ENCODE measurements around the gene SLC6A1.

SLC6A1 gene

DNA sequence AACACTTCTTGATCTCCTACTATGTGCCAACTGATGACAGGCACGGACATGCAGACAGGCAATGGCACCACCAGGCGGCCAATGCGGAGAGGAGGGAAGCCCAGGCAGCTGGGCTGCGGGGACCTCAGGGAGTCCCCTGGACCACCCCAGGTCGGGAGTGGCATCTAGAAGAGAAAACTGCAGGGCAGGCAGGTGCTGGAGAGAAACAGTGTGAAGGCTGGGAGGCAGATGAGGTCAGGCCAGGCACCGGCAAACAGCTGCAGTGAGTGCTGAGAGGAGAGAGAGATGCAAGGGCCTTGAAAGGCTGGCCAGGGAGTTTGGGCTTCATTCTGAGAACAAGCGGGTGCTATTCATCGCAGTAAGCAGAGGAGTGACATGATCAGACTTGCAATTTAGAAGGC lies 29.1 kb downstream of the SLC6A1 start:
- TF ChIP-seq, protein P1, sequence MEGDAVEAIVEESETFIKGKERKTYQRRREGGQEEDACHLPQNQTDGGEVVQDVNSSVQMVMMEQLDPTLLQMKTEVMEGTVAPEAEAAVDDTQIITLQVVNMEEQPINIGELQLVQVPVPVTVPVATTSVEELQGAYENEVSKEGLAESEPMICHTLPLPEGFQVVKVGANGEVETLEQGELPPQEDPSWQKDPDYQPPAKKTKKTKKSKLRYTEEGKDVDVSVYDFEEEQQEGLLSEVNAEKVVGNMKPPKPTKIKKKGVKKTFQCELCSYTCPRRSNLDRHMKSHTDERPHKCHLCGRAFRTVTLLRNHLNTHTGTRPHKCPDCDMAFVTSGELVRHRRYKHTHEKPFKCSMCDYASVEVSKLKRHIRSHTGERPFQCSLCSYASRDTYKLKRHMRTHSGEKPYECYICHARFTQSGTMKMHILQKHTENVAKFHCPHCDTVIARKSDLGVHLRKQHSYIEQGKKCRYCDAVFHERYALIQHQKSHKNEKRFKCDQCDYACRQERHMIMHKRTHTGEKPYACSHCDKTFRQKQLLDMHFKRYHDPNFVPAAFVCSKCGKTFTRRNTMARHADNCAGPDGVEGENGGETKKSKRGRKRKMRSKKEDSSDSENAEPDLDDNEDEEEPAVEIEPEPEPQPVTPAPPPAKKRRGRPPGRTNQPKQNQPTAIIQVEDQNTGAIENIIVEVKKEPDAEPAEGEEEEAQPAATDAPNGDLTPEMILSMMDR (IDR thresholded peaks at IDR 0.05; ENCODE audit: insufficient read depth, low read length, missing control alignments): no peak
- CTCF ChIA-PET: interaction anchor here (1.9 kb wide), 1 partner anchor 39 kb away, joined by 5 read pairs; no protein-coding TSS in a partner anchor
- no peak for DNase-seq (ENCODE audit: low read depth, low spot score)
- H3K4me3 ChIP-seq (ENCODE audit: low read depth, low read length): no peak overlapping the region
- POLR2A ChIA-PET: no interaction called here

- no peak for DNase-seq (ENCODE audit: low read depth, low spot score)
- TF ChIP-seq, protein P1 (IDR thresholded peaks at IDR 0.05; ENCODE audit: insufficient read depth, low read length, missing control alignments): no peak
- no peak overlapping the region for H3K4me3 ChIP-seq (ENCODE audit: low read depth, low read length)
- ChIA-PET POLR2A (no interaction called here), CTCF (interaction anchor here (1.9 kb wide), 1 partner anchor 39 kb away, joined by 5 read pairs; no protein-coding TSS in a partner anchor)
Observed at GRCh38 chr3:11022115-11022514, 29.6 kb downstream of the SLC6A1 start.

GRCh38 chr3:11024181-11024580 lies 31.6 kb downstream of the SLC6A1 start:
- TF ChIP-seq, protein P1 (IDR thresholded peaks at IDR 0.05; ENCODE audit: insufficient read depth, low read length, missing control alignments): no peak
- CTCF ChIA-PET: interaction anchor here (1.2 kb wide), 1 partner anchor 42 kb away, joined by 3 read pairs; no protein-coding TSS in a partner anchor
- POLR2A ChIA-PET: no interaction called here
- H3K4me3 ChIP-seq (ENCODE audit: low read depth, low read length): no peak overlapping the region
- DNase-seq (ENCODE audit: low read depth, low spot score): no peak

- H3K4me3 ChIP-seq (ENCODE audit: low read depth, low read length): no peak overlapping the region
- DNase-seq (ENCODE audit: low read depth, low spot score): no peak
- CTCF ChIA-PET: interaction anchor here (2.4 kb wide), 1 partner anchor 31 kb away, joined by 6 read pairs; no protein-coding TSS in a partner anchor
- TF ChIP-seq, protein P1 (IDR thresholded peaks at IDR 0.05; ENCODE audit: insufficient read depth, low read length, missing control alignments): no peak
- POLR2A ChIA-PET: no interaction called here
Observed at GRCh38 chr3:11029948-11030347, 37.4 kb downstream of the SLC6A1 start.

DNA sequence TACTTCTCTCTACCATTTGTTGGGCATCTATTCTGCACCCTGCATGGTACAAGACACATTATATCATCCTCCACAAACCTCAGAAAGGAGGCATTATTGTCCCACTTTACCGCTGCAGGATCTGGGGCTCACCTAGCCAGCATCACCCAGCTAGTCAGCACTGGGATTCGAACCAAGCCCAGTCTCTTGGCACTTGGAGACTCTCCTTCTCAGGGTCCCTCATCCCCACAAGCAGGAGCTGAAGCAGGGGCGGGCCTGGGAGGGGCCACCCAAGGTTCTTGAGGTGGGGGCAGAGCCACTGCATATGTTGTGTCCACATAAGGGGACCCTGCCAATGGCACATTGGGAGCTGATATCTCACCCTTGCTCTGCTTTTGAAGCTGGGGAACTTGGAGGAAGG lies 41.3 kb downstream of the SLC6A1 start:
- TF ChIP-seq, protein P1 (IDR thresholded peaks at IDR 0.05; ENCODE audit: insufficient read depth, low read length, missing control alignments): no peak
- no peak for DNase-seq (ENCODE audit: low read depth, low spot score)
- ChIA-PET CTCF (no interaction called here), POLR2A (no interaction called here)
- H3K4me3 ChIP-seq (ENCODE audit: low read depth, low read length): no peak overlapping the region

DNA sequence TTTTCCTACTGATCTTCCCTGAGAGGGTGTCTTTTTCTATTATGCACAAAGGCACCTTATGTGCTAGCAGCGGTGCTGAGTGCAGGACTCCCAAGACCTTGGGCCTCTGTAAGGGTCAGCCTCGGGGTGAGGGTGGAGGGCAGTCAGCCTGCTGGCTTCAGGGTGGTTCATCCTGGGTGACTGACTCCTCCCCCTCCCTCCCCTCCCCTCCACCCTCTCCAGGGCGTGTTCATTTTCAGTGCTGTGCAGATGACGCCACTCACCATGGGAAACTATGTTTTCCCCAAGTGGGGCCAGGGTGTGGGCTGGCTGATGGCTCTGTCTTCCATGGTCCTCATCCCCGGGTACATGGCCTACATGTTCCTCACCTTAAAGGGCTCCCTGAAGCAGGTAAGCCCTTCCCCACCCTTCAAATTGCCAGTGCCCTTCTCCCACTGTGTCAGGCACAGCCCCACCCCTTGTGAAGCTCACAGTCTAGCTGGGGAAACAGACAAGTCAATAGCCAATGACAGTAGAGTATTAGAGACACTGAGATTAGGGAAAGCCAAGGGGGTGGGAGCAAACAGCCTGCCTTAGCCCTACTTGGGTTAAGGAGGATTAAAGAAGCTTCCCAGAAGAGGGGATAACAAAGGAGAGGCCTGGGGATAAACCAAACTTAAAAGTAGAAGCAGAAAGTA lies 41.9 kb downstream of the SLC6A1 start:
- DNase-seq (ENCODE audit: low read depth, low spot score): no peak
- TF ChIP-seq, protein P1 (IDR thresholded peaks at IDR 0.05; ENCODE audit: insufficient read depth, low read length, missing control alignments): no peak
- ChIA-PET POLR2A (no interaction called here), CTCF (no interaction called here)
- no peak overlapping the region for H3K4me3 ChIP-seq (ENCODE audit: low read depth, low read length)
